OCI-LY3 (cell line): ENCODE measurements around the gene C1RL.
"Not testable (repeated sequence)": the region's sequence is repeated elsewhere in the genome, so short reads cannot be mapped to it uniquely, and the experiment has no call there.

Source experiments
- H2AFZ ChIP-seq: fragments of 200-600, 300-600 bp; shearing (Covaris generic); 2 replicates; pipeline ENCODE4 v1.6.0; 2014; ENCODE audit warnings: antibody characterized with exemption, low read depth, low read length
- H3K27ac ChIP-seq: fragments of 200-600, 300-600 bp; sonication (generic); 2 replicates; pipeline ENCODE4 v1.5.1; 2014; ENCODE audit warnings: mild to moderate bottlenecking, low read length, moderate library complexity, mixed read lengths
- H3K27me3 ChIP-seq: fragments of 200-600, 300-600 bp; sonication (generic); 2 replicates; pipeline ENCODE4 v1.6.1; 2014; ENCODE audit warnings: low read depth, low read length, mixed read lengths
- H3K36me3 ChIP-seq: fragments of 200-600, 300-600 bp; sonication (generic); replicated peaks from 2 replicates; pipeline ENCODE3; 2014; ENCODE audit warnings: low read depth, low read length, mixed read lengths
- H3K4me1 ChIP-seq: fragments of 300-600, 200-600 bp; sonication (generic); 2 replicates; pipeline ENCODE4 v1.6.1; 2014; ENCODE audit warnings: low read length, mixed read lengths
- H3K4me2 ChIP-seq: fragments of 200-600, 300-600 bp; sonication (generic); 2 replicates; pipeline ENCODE4 v1.6.1; 2014; ENCODE audit warnings: low read length, mixed read lengths
- H3K4me3 ChIP-seq: fragments of 300-600, 200-600 bp; sonication (generic); 2 replicates; pipeline ENCODE4 v1.5.1; 2014; ENCODE audit warnings: antibody characterized with exemption, mild to moderate bottlenecking, low read length, moderate library complexity
- H3K79me2 ChIP-seq: fragments of 300-600, 200-600 bp; shearing (Covaris generic); 2 replicates; pipeline ENCODE4 v1.6.1; 2014; ENCODE audit warnings: mild to moderate bottlenecking, low read length, mixed read lengths
- H3K9ac ChIP-seq: fragments of 300-600, 200-600 bp; shearing (Covaris generic); 2 replicates; pipeline ENCODE4 v1.6.0; 2014; ENCODE audit warnings: mild to moderate bottlenecking, low read length, moderate library complexity
- H3K9me3 ChIP-seq: fragments of 200-600, 300-600 bp; shearing (Covaris generic); 2 replicates; pipeline ENCODE4 v1.6.1; 2014; ENCODE audit warnings: low read length, mixed read lengths; ENCODE audit not compliant: insufficient read depth
- H4K20me1 ChIP-seq: fragments of 200-600, 300-600 bp; sonication (generic); 2 replicates; pipeline ENCODE4 v1.6.1; 2016; ENCODE audit warnings: low read length, mixed read lengths; ENCODE audit not compliant: insufficient read depth
- CTCF ChIP-seq: fragments of 200-600, 300-600 bp; sonication (generic); IDR thresholded peaks from 2 replicates; pipeline ENCODE4 v1.5.1; 2014; ENCODE audit warnings: antibody characterized with exemption, low read length, low read depth
- EZH2phosphoT487 ChIP-seq: fragments of 200-600 bp; shearing (Covaris generic); IDR thresholded peaks from 2 replicates; pipeline ENCODE4 v1.6.1; 2018; ENCODE audit warnings: antibody characterized with exemption, mixed run types, low read depth

C1RL gene

GRCh38 chr12:7110661-7111060 lies 1.6 kb upstream of the C1RL start:
- TF ChIP-seq CTCF (no peak), EZH2phosphoT487 (no peak)
- H3K4me3 ChIP-seq: no peak overlapping the region
- H3K4me2 ChIP-seq: no peak overlapping the region
- peaks cover 7% of the 10 kb centered on the region; the same call in 1 of the 2 replicates for H3K79me2 ChIP-seq
- H3K4me1 ChIP-seq: no peaks in the 10 kb centered on the region
- H4K20me1 ChIP-seq: no peaks in the 10 kb centered on the region
- H3K27ac ChIP-seq: no peak overlapping the region
- H2AFZ ChIP-seq: no peak overlapping the region
- peaks cover 7% of the 10 kb centered on the region; the same call in 1 of the 2 replicates for H3K9me3 ChIP-seq
- no peaks in the 10 kb centered on the region for H3K27me3 ChIP-seq
- no peak overlapping the region for H3K9ac ChIP-seq
- H3K36me3 ChIP-seq: peaks cover 12% of the 10 kb centered on the region

GRCh38 chr12:7109572-7109920 lies 532 bp upstream of the C1RL start:
- TF ChIP-seq EZH2phosphoT487: no peak
- no peak for TF ChIP-seq CTCF
- H3K4me2 ChIP-seq: peak overlapping the region; percentile 69
- no peaks in the 10 kb centered on the region for H3K27me3 ChIP-seq

GRCh38 chr12:7108003-7108795 lies 815 bp downstream of the C1RL start:
- Histone ChIP-seq H3K27ac (peak overlapping the region; percentile 77), H3K4me1 (no peaks in the 10 kb centered on the region), H3K4me3 (peak overlapping the region; percentile 96), H3K79me2 (peaks cover 7% of the 10 kb centered on the region; the same call in 1 of the 2 replicates), H3K36me3 (peaks cover 15% of the 10 kb centered on the region), H3K4me2 (peak overlapping the region; percentile 69), H3K27me3 (no peaks in the 10 kb centered on the region), H3K9me3 (peaks cover 7% of the 10 kb centered on the region; the same call in 1 of the 2 replicates), H4K20me1 (no peaks in the 10 kb centered on the region), H2AFZ (peak overlapping the region; percentile 61), H3K9ac (peak overlapping the region; percentile 99)
- TF ChIP-seq CTCF (no peak), EZH2phosphoT487 (no peak)

More at GRCh38 chr12:7109572-7109920, 532 bp upstream of the C1RL start:
- Histone ChIP-seq H4K20me1 (no peaks in the 10 kb centered on the region), H3K79me2 (peaks cover 7% of the 10 kb centered on the region; the same call in 1 of the 2 replicates), H2AFZ (no peak overlapping the region), H3K4me1 (no peaks in the 10 kb centered on the region), H3K27ac (no peak overlapping the region), H3K9ac (peak overlapping the region; percentile 99; the same call in 1 of the 2 replicates), H3K9me3 (peaks cover 7% of the 10 kb centered on the region; the same call in 1 of the 2 replicates), H3K4me3 (peak overlapping the region; percentile 96), H3K36me3 (peaks cover 15% of the 10 kb centered on the region)

- H3K9ac ChIP-seq: peak overlapping the region; percentile 99
- H3K4me2 ChIP-seq: peak overlapping the region; percentile 69
- no peaks in the 10 kb centered on the region for H3K27me3 ChIP-seq
- H4K20me1 ChIP-seq: no peaks in the 10 kb centered on the region
- peak overlapping the region; percentile 96 for H3K4me3 ChIP-seq
- peaks cover 15% of the 10 kb centered on the region for H3K36me3 ChIP-seq
- no peaks in the 10 kb centered on the region for H3K4me1 ChIP-seq
- peaks cover 7% of the 10 kb centered on the region; the same call in 1 of the 2 replicates for H3K79me2 ChIP-seq
- TF ChIP-seq CTCF (no peak), EZH2phosphoT487 (no peak)
- peaks cover 7% of the 10 kb centered on the region; the same call in 1 of the 2 replicates for H3K9me3 ChIP-seq
- 0 out of 2 replicates have a peak overlapping the region, but pooled peaks have one; percentile 61 for H2AFZ ChIP-seq
- H3K27ac ChIP-seq: peak overlapping the region; percentile 77; the same call in 1 of the 2 replicates
Observed at GRCh38 chr12:7107636-7108002, 1.4 kb downstream of the C1RL start.

- H3K27ac ChIP-seq, H3K9ac ChIP-seq, H3K9me3 ChIP-seq, H4K20me1 ChIP-seq, H3K4me1 ChIP-seq, H3K79me2 ChIP-seq, H3K27me3 ChIP-seq, H2AFZ ChIP-seq, H3K4me3 ChIP-seq, H3K4me2 ChIP-seq: not testable (repeated sequence)
- peaks cover 15% of the 10 kb centered on the region for H3K36me3 ChIP-seq
Observed at GRCh38 chr12:7107181-7107580, 1.8 kb downstream of the C1RL start.
